IMR-90 (cell line): Measurements from ENCODE around the gene TMEM145. TPM values are rescaled to one million over a fixed set of nuclear protein-coding genes. Genes with fewer than 3 reads are reported as not detected.

ENCODE experiments used
- ATAC-seq: fragments of 200-7000 bp; cut with Tn5 transposase; 2 replicates; pipeline ENCODE4 v1.9.1; 2020; ENCODE audit warnings: low read depth, mild to moderate bottlenecking, moderate library complexity
- BruUV-seq: library from RNA; stranded (reverse); fragments of 400-500 nt; replicated peaks from 2 replicates; lab custom pipeline; 2021; lab: Mats Ljungman, UMichigan
- CTCF ChIA-PET: fragments of 300-600 bp; formaldehyde crosslinking; extraction: SDS; loops from one replicate; lab custom pipeline; 2021; ENCODE audit warnings: antibody characterized with exemption; lab: Yijun Ruan, JAX
- POLR2A ChIA-PET: fragments of 300-600 bp; sonication (Branson Sonifier 250); formaldehyde crosslinking; loops from one replicate; lab custom pipeline; 2022; ENCODE audit warnings: antibody characterized with exemption; ENCODE audit not compliant: unreplicated experiment; lab: Charles Lee
- DNase-seq: peaks from one replicate; pipeline ENCODE4 v3.0.0; 2013
- H2AFZ ChIP-seq: replicated peaks from 2 replicates; pipeline ENCODE3; 2013; ENCODE audit warnings: low read length, mild to moderate bottlenecking; ENCODE audit not compliant: poor library complexity
- H2AK5ac ChIP-seq: 2 replicates; pipeline ENCODE4 v1.6.1; 2013; ENCODE audit warnings: low read depth, low read length, inconsistent platforms
- H2AK9ac ChIP-seq: replicated peaks from 2 replicates; pipeline ENCODE3; 2013; ENCODE audit warnings: mild to moderate bottlenecking, low read depth, low read length, moderate library complexity; ENCODE audit not compliant: poor library complexity
- H2BK120ac ChIP-seq: 2 replicates; pipeline ENCODE4 v1.6.1; 2013; ENCODE audit warnings: low read depth, low read length, inconsistent platforms
- H2BK15ac ChIP-seq: 3 replicates; pipeline ENCODE4 v1.6.1; 2013; ENCODE audit warnings: low read depth, low read length, inconsistent platforms
- H2BK20ac ChIP-seq: 2 replicates; pipeline ENCODE4 v1.6.1; 2013; ENCODE audit warnings: low read depth, mild to moderate bottlenecking, inconsistent platforms, low read length, moderate library complexity
- H2BK5ac ChIP-seq: 2 replicates; pipeline ENCODE4 v1.6.1; 2013; ENCODE audit warnings: mild to moderate bottlenecking, low read depth, low read length, inconsistent platforms; ENCODE audit not compliant: poor library complexity, severe bottlenecking
- H3K14ac ChIP-seq: replicated peaks from 2 replicates; pipeline ENCODE4 v1.6.1; 2013; ENCODE audit warnings: low read depth, low read length, inconsistent platforms
- H3K18ac ChIP-seq: 2 replicates; pipeline ENCODE4 v1.6.1; 2013; ENCODE audit warnings: low read depth, low read length, control low read depth
- H3K23ac ChIP-seq: 2 replicates; pipeline ENCODE4 v1.6.1; 2013; ENCODE audit warnings: low read depth, low read length, inconsistent platforms
- H3K27ac ChIP-seq: 2 replicates; pipeline ENCODE4 v1.5.1; 2013; ENCODE audit warnings: mild to moderate bottlenecking, control low read depth, low read length; ENCODE audit not compliant: insufficient read depth
- H3K27me3 ChIP-seq: 2 replicates; pipeline ENCODE4 v1.6.1; 2013; ENCODE audit warnings: low read length; ENCODE audit not compliant: control insufficient read depth, insufficient read depth
- H3K36me3 ChIP-seq: 2 replicates; pipeline ENCODE4 v1.6.1; 2013; ENCODE audit warnings: low read length, mixed read lengths; ENCODE audit not compliant: control insufficient read depth, insufficient read depth
- H3K4ac ChIP-seq: 2 replicates; pipeline ENCODE4 v1.6.1; 2013; ENCODE audit warnings: low read depth, low read length, inconsistent platforms
- H3K4me1 ChIP-seq: 2 replicates; pipeline ENCODE4 v1.6.1; 2013; ENCODE audit warnings: low read length, mixed read lengths; ENCODE audit not compliant: control insufficient read depth, insufficient read depth
- H3K4me2 ChIP-seq: 2 replicates; pipeline ENCODE4 v1.6.1; 2013; ENCODE audit warnings: low read depth, mild to moderate bottlenecking, control low read depth, low read length, moderate library complexity
- H3K4me3 ChIP-seq: 2 replicates; pipeline ENCODE4 v1.5.1; 2013; ENCODE audit warnings: low read depth, mild to moderate bottlenecking, control low read depth, low read length, moderate library complexity; ENCODE audit not compliant: insufficient read depth
- H3K56ac ChIP-seq: 2 replicates; pipeline ENCODE4 v1.6.1; 2013; ENCODE audit warnings: low read length, inconsistent platforms; ENCODE audit not compliant: insufficient read depth; ENCODE audit errors: extremely low read depth
- H3K79me1 ChIP-seq, 2 experiments: 2 replicates each; pipeline ENCODE4 v1.6.1; 2013; ENCODE audit warnings: low read length in 2 of 2, inconsistent platforms in 1 of 2, low read depth in 1 of 2
- H3K9ac ChIP-seq: 2 replicates; pipeline ENCODE4 v1.6.1; 2013; ENCODE audit warnings: low read depth, low read length, control low read depth
- H3K9me1 ChIP-seq: 2 replicates; pipeline ENCODE4 v1.6.1; 2013; ENCODE audit warnings: low read length, inconsistent platforms; ENCODE audit not compliant: insufficient read depth
- H3K9me3 ChIP-seq: 2 replicates; pipeline ENCODE4 v1.6.1; 2013; ENCODE audit warnings: low read length; ENCODE audit not compliant: control insufficient read depth, insufficient read depth
- H4K20me1 ChIP-seq: 2 replicates; pipeline ENCODE4 v1.6.1; 2013; ENCODE audit warnings: low read length, inconsistent platforms; ENCODE audit not compliant: insufficient read depth
- H4K5ac ChIP-seq: 2 replicates; pipeline ENCODE4 v1.6.1; 2013; ENCODE audit warnings: mild to moderate bottlenecking, low read depth, low read length, control low read depth
- H4K8ac ChIP-seq, 2 experiments: 2 replicates each; pipeline ENCODE4 v1.6.1; 2013; ENCODE audit warnings: low read depth in 2 of 2, low read length in 2 of 2, control low read depth in 1 of 2, inconsistent platforms in 1 of 2
- H4K91ac ChIP-seq: 2 replicates; pipeline ENCODE4 v1.6.1; 2013; ENCODE audit warnings: low read depth, low read length, inconsistent platforms; ENCODE audit not compliant: insufficient read depth
- BHLHE40 ChIP-seq: fragments of 150-350 bp; IDR thresholded peaks from 2 replicates; pipeline ENCODE4 v1.6.1; 2016; ENCODE audit warnings: mild to moderate bottlenecking, low read depth, low read length
- CHD1 ChIP-seq: IDR thresholded peaks from 2 replicates; pipeline ENCODE4 v1.6.1; 2012; ENCODE audit warnings: low read depth, low read length, improper control_type of control experiment
- ELK1 ChIP-seq: fragments of 150-350 bp; IDR thresholded peaks from 2 replicates; pipeline ENCODE4 v1.6.1; 2016; ENCODE audit warnings: low read depth, mild to moderate bottlenecking, low read length, moderate library complexity, borderline replicate concordance
- FOS ChIP-seq: fragments of 150-350 bp; IDR thresholded peaks from 2 replicates; pipeline ENCODE4 v1.6.1; 2016; ENCODE audit warnings: low read depth, low read length
- MAFK ChIP-seq: IDR thresholded peaks from 2 replicates; pipeline ENCODE4 v1.6.1; 2012; ENCODE audit warnings: low read depth, low read length, improper control_type of control experiment
- RAD21 ChIP-seq: IDR thresholded peaks from 2 replicates; pipeline ENCODE4 v1.6.1; 2012; ENCODE audit warnings: low read length, improper control_type of control experiment
- RCOR1 ChIP-seq: IDR thresholded peaks from 2 replicates; pipeline ENCODE4 v1.6.1; 2012; ENCODE audit warnings: mild to moderate bottlenecking, low read length, improper control_type of control experiment; ENCODE audit not compliant: insufficient replicate concordance
- RFX5 ChIP-seq: IDR thresholded peaks from 2 replicates; pipeline ENCODE4 v1.8.0; 2012; ENCODE audit warnings: low read depth, mild to moderate bottlenecking, low read length, moderate library complexity
- WGBS, 2 experiments: methylation state at CpG; one replicate each; pipeline versions ENCODE4 v1.1.5 to v1.1.7; 2013; ENCODE audit warnings: missing lambda C conversion rate in 2 of 2; ENCODE audit not compliant: insufficient read length in 1 of 2; ENCODE audit errors: extremely low coverage in 2 of 2; 5-methylcytosine and 5-hydroxymethylcytosine counted together
- dilution Hi-C: fragments of 300-500 bp; cut with HindIII; formaldehyde crosslinking; loops from one replicate; pipeline ENCODE4 v1.14.3; 2018; ENCODE audit warnings: low sequenced_read_pairs; ENCODE audit not compliant: unreplicated experiment
- in situ Hi-C: fragments of 300-500 bp; cut with MboI; formaldehyde crosslinking; loops from 3 replicates; pipeline ENCODE4 v1.14.3; 2019; ENCODE audit warnings: low sequenced_read_pairs, inconsistent platforms, mixed read lengths
- intact Hi-C: fragments of 100-400 bp; cut with micrococcal nuclease; formaldehyde crosslinking; loops from 2 replicates; pipeline ENCODE4 v1.10.0; 2022
- polyA plus RNA-seq, 3 experiments: library from polyadenylated mRNA; depleted of rRNA; stranded (reverse); fragments of >200 nt; gene quantifications; 2 replicates each; pipeline ENCODE4 v1.2.3, GENCODE V29; 2012; ENCODE audit warnings: low replicate concordance in 1 of 3
- total RNA-seq: library from RNA; depleted of rRNA; stranded (reverse); fragments of >200 nt; gene quantifications from 2 replicates; pipeline ENCODE4 v1.2.3, GENCODE V29; 2012

Gene TMEM145
- total and polyA plus RNA-seq, 2 of the 4 experiments (the other 2 are of a cell fraction), result under 0.01 to 0.41 TPM

DNA sequence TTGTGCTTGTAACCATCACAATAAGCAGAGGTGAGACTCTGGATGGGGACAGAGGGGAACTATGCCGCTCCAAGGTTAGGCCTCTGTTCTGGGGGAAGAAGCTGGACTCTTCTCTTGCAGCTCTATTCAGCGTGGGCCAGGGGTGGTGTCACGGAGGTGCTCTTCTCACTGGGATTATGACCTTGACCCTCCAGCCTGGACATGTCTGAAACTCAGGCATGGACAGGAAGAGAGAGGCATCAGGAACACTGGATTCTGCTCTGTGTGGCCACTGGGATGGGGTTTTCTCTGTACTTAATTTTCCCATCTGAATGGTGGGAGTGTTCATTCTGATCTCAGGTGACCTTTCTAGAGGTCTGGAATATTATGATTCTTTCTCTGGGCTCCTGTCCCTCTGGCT lies 19.9 kb downstream of the TMEM145 start:
- in situ Hi-C loops, result no loop called here
- H3K27me3 ChIP-seq, result no peaks in the 10 kb centered on the region
- no peak overlapping the region for H3K14ac ChIP-seq
- H3K23ac ChIP-seq, result no peak overlapping the region; the same call in 1 of the 2 replicates
- H3K9ac ChIP-seq, result no peak overlapping the region
- H2BK5ac ChIP-seq, result no peak overlapping the region
- H3K79me1 ChIP-seq, result peaks cover 9 to 38% of the 10 kb centered on the region in 2 experiments
- H3K4me1 ChIP-seq, result peaks cover 1% of the 10 kb centered on the region; the same call in 1 of the 2 replicates
- H3K56ac ChIP-seq, result no peak overlapping the region
- H3K4ac ChIP-seq, result no peak overlapping the region
- H4K8ac ChIP-seq, result no peak overlapping the region
- ChIA-PET POLR2A (no interaction called here), CTCF (no interaction called here)
- dilution Hi-C loops, result no loop called here
- no peaks in the 10 kb centered on the region for H3K9me3 ChIP-seq
- peaks cover 21% of the 10 kb centered on the region for H3K36me3 ChIP-seq
- H4K5ac ChIP-seq, result no peak overlapping the region
- H3K4me2 ChIP-seq, result no peak overlapping the region
- H2AK9ac ChIP-seq, result peak overlapping the region; percentile 1
- H2BK15ac ChIP-seq, result no peak overlapping the region
- peaks cover 2% of the 10 kb centered on the region; the same call in 1 of the 2 replicates for H3K9me1 ChIP-seq
- TF ChIP-seq RFX5, result no peak
- TF ChIP-seq FOS, result no peak
- TF ChIP-seq RAD21, result no peak
- TF ChIP-seq MAFK, result no peak
- no peak for TF ChIP-seq CHD1
- no peak for TF ChIP-seq ELK1
- TF ChIP-seq RCOR1, result no peak
- no peak for TF ChIP-seq BHLHE40
- no peak overlapping the region for H2AFZ ChIP-seq
- H2BK20ac ChIP-seq, result no peak overlapping the region
- DNase-seq (no peak), ATAC-seq (no peak)
- no peak overlapping the region for H2AK5ac ChIP-seq
- H3K4me3 ChIP-seq, result no peak overlapping the region
- intact Hi-C loops, result no loop called here
- H2BK120ac ChIP-seq, result no peak overlapping the region
- H3K18ac ChIP-seq, result no peak overlapping the region
- WGBS, 2 experiments, result 94% methylated on average over 2 of the region's 3 CpGs; no CpG with 5 or more reads in 1 of the 2 experiments
- H4K20me1 ChIP-seq, result peaks cover 23% of the 10 kb centered on the region
- BruUV-seq, result no TSS peak
- no peak overlapping the region for H4K91ac ChIP-seq
- H3K27ac ChIP-seq, result no peak overlapping the region
